ENCODE measurements around the gene KDM3A.

KDM3A gene

GRCh38 chr2:86433137-86433536 lies 8.0 kb upstream of the KDM3A start:
- no peak for DNase-seq

GRCh38 chr2:86434290-86434689 lies 6.9 kb upstream of the KDM3A start:
- DNase-seq: no peak

GRCh38 chr2:86435531-86435930 lies 5.6 kb upstream of the KDM3A start:
- DNase-seq: no peak

- no peak for DNase-seq
These were observed 4.8 kb upstream of the KDM3A start for GRCh38 chr2:86436328-86436727.

- peak; percentile 11 for DNase-seq
These were observed 1.1 kb upstream of the KDM3A start for GRCh38 chr2:86439879-86440630.

- DNase-seq: peak; percentile 18
These were observed 266 bp downstream of the KDM3A start for GRCh38 chr2:86441392-86441881.

- peak; percentile 54 for DNase-seq
These were observed 891 bp downstream of the KDM3A start for GRCh38 chr2:86441882-86442641.

GRCh38 chr2:86442642-86443005 lies 1.5 kb downstream of the KDM3A start:
- DNase-seq: peak; percentile 93

GRCh38 chr2:86443631-86444350 lies 2.6 kb downstream of the KDM3A start:
- no peak for DNase-seq

GRCh38 chr2:86445436-86445835 lies 4.3 kb downstream of the KDM3A start:
- DNase-seq: no peak

GRCh38 chr2:86446060-86446459 lies 4.9 kb downstream of the KDM3A start:
- no peak for DNase-seq

GRCh38 chr2:86453836-86454235 lies 12.7 kb downstream of the KDM3A start:
- peak; percentile 90 for DNase-seq

- no peak for DNase-seq
These were observed 13.1 kb downstream of the KDM3A start for GRCh38 chr2:86454238-86454637.

GRCh38 chr2:86455181-86455580 lies 14.0 kb downstream of the KDM3A start:
- no peak for DNase-seq

- DNase-seq: no peak
These were observed 20.0 kb downstream of the KDM3A start for GRCh38 chr2:86461042-86461743.

GRCh38 chr2:86464652-86465051 lies 23.5 kb downstream of the KDM3A start:
- no peak for DNase-seq

- no peak for DNase-seq
These were observed 25.1 kb downstream of the KDM3A start for GRCh38 chr2:86466306-86466705.

- peak; percentile 9 for DNase-seq
These were observed 27.2 kb downstream of the KDM3A start for GRCh38 chr2:86468162-86469033.

- DNase-seq: no peak
These were observed 29.7 kb downstream of the KDM3A start for GRCh38 chr2:86470890-86471289.

GRCh38 chr2:86471637-86472036 lies 30.5 kb downstream of the KDM3A start:
- DNase-seq: no peak

- DNase-seq: no peak
These were observed 34.9 kb downstream of the KDM3A start for GRCh38 chr2:86476092-86476491.

GRCh38 chr2:86476918-86477317 lies 35.7 kb downstream of the KDM3A start:
- no peak for DNase-seq

Measured in hematopoietic multipotent progenitor cell treated with erythropoietin and hydrocortisone succinate and interleukin-3 and kit ligand, for 8 days (in vitro differentiated cells).